Measurements from ENCODE around the gene BLCAP.

Gene BLCAP

GRCh38 chr20:37516811-37517750, 10.6 kb downstream of the BLCAP start (continued):
- TF ChIP-seq PRDM6 (tag by site-specific recombination; IDR thresholded peaks at IDR 0.05) (peak; percentile 71), KLF9 (tag by site-specific recombination; IDR thresholded peaks at IDR 0.05; ENCODE audit: low read depth) (no peak), ZSCAN5A (tag by site-specific recombination; IDR thresholded peaks at IDR 0.05) (no peak), EGR2 (tag by site-specific recombination; IDR thresholded peaks at IDR 0.05; ENCODE audit: low read depth) (no peak), ZNF341 (tag by site-specific recombination; IDR thresholded peaks at IDR 0.05; ENCODE audit: low read depth) (no peak), INSM2 (tag by site-specific recombination; IDR thresholded peaks at IDR 0.05) (no peak), BCL11B (tag by site-specific recombination; IDR thresholded peaks at IDR 0.05; ENCODE audit: low read depth) (no peak), ZNF624 (tag by site-specific recombination; IDR thresholded peaks at IDR 0.05) (no peak), IKZF3 (tag by site-specific recombination; IDR thresholded peaks at IDR 0.05) (no peak)

- Histone ChIP-seq H3K4me3 (ENCODE audit: low read depth, low read length) (no peak overlapping the region), H3K36me3 (ENCODE audit: control insufficient read depth in 2 of 2, insufficient read depth in 1 of 2, low read length in 2 of 2) (peaks cover 0 to 35% of the 10 kb centered on the region in 2 experiments; a peak in 1 of 3 replicates), H3K9me3 (ENCODE audit: control insufficient read depth, insufficient read depth, low read depth, low read length) (no peaks in the 10 kb centered on the region), H3K4me1 (ENCODE audit: control insufficient read depth, insufficient read depth, low read length) (peaks cover 13% of the 10 kb centered on the region), H3K27ac (ENCODE audit: extremely low read depth, low read depth, low read length) (no peak overlapping the region)
- POLR2A ChIA-PET = no interaction called here
- TF ChIP-seq ZIC2 (tag by site-specific recombination; IDR thresholded peaks at IDR 0.05) = peak; percentile 28; the same call in 1 of the 2 replicates
- TF ChIP-seq BCL11B (tag by site-specific recombination; IDR thresholded peaks at IDR 0.05; ENCODE audit: low read depth) = no peak
- TF ChIP-seq WT1 (tag by site-specific recombination; IDR thresholded peaks at IDR 0.05) = no peak
- TF ChIP-seq ZNF426 (tag by site-specific recombination; IDR thresholded peaks at IDR 0.05) = no peak
- no peak for TF ChIP-seq ZNF548 (tag by site-specific recombination; IDR thresholded peaks at IDR 0.05)
- CTCF ChIA-PET = no interaction called here
These were observed 11.8 kb downstream of the BLCAP start for GRCh38 chr20:37515876-37516275.

- H3K9me3 ChIP-seq (ENCODE audit: control insufficient read depth, insufficient read depth, low read depth, low read length) = no peaks in the 10 kb centered on the region
- H3K4me3 ChIP-seq (ENCODE audit: low read depth, low read length) = no peak overlapping the region
- no peak overlapping the region for H3K27ac ChIP-seq (ENCODE audit: extremely low read depth, low read depth, low read length)
- ChIA-PET POLR2A (no interaction called here), CTCF (interaction anchor here (0.7 to 0.8 kb wide), 2 partner anchors 19 to 61 kb away, joined by 3 read pairs; no protein-coding TSS in a partner anchor)
- H3K36me3 ChIP-seq (ENCODE audit: control insufficient read depth in 2 of 2, insufficient read depth in 1 of 2, low read length in 2 of 2) = peaks cover 0 to 35% of the 10 kb centered on the region in 2 experiments; a peak in 1 of 3 replicates
- peaks cover 10% of the 10 kb centered on the region for H3K4me1 ChIP-seq (ENCODE audit: control insufficient read depth, insufficient read depth, low read length)
- TF ChIP-seq ZNF544 (tag by site-specific recombination; IDR thresholded peaks at IDR 0.05) (no peak), PRDM2 (tag by site-specific recombination; IDR thresholded peaks at IDR 0.05; ENCODE audit: borderline replicate concordance) (no peak), ZNF513 (tag by site-specific recombination; IDR thresholded peaks at IDR 0.05) (no peak), ZNF645 (tag by site-specific recombination; IDR thresholded peaks at IDR 0.05) (no peak)
These were observed 13.8 kb downstream of the BLCAP start for GRCh38 chr20:37513779-37514359.

Data from HEK293 (cell line).